WTC11 (cell line): ENCODE data around the gene SLC51B.

ENCODE experiments used
- JUN ChIP-seq: sonication (generic); formaldehyde crosslinking; IDR thresholded peaks from 2 replicates; pipeline ENCODE4 v1.8.0; 2023; ENCODE audit warnings: mild to moderate bottlenecking, missing genetic modification reagents
- SP1 ChIP-seq: sonication (generic); formaldehyde crosslinking; conservative IDR thresholded peaks from 2 replicates; pipeline ENCODE4 v1.8.1; 2022; ENCODE audit warnings: missing genetic modification reagents
- ZBTB21 ChIP-seq: sonication (generic); formaldehyde crosslinking; IDR thresholded peaks from 2 replicates; pipeline ENCODE4 v1.8.1; 2023; ENCODE audit warnings: mild to moderate bottlenecking, missing genetic modification reagents, borderline replicate concordance
- TF ChIP-seq, protein P1 (sequence below): fragments of 200-600 bp; IDR thresholded peaks from 2 replicates; pipeline ENCODE4 v1.8.0; 2022; ENCODE audit warnings: antibody characterized with exemption
- TF ChIP-seq, protein P2 (sequence below): sonication (generic); formaldehyde crosslinking; IDR thresholded peaks from 2 replicates; pipeline ENCODE4 v1.8.0; 2022; ENCODE audit warnings: mild to moderate bottlenecking, missing genetic modification reagents
- TF ChIP-seq, protein P3 (sequence below): sonication (generic); formaldehyde crosslinking; IDR thresholded peaks from 2 replicates; pipeline ENCODE4 v1.8.1; 2023; ENCODE audit warnings: mild to moderate bottlenecking, missing genetic modification reagents

DNA sequence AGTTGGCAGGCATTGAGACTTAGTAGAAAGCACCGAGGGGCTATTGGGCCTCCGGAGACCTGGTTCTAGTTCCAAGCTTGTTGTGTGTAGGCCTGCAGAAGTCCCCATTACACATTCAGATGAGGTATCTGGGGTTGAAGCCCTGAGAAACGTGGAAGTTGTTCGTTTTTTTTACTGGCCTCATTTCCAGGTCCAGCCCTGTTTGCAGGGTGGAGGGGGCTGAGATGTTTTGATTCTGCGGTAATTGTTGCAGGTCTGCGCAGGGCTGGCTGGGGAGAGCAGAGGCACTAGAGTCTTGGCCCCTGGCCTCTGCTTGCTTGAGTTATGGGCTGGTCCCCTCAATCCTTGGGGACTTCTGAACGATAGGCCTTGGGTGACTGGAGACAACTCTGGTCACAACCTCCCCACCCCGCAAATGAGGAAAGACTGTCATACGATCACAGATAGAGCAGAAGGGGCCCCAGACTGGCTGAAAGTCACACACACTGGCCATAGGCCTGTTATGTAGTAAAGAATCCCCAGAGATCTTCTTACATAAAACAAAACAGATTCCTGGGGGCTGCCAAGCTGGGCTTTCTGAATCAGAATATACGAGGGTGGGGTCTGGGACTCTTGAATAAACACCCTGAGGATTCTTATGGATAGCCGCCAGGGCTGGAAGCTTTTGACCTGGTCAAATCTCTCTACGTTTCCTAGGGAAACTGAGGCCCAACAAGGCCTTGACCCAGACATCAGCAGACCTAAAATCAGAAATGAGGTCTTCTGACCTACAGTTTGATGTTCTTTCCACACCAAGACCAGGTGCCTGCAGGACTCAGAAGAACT lies 47.0 kb downstream of the SLC51B start:
- TF ChIP-seq, protein P1, sequence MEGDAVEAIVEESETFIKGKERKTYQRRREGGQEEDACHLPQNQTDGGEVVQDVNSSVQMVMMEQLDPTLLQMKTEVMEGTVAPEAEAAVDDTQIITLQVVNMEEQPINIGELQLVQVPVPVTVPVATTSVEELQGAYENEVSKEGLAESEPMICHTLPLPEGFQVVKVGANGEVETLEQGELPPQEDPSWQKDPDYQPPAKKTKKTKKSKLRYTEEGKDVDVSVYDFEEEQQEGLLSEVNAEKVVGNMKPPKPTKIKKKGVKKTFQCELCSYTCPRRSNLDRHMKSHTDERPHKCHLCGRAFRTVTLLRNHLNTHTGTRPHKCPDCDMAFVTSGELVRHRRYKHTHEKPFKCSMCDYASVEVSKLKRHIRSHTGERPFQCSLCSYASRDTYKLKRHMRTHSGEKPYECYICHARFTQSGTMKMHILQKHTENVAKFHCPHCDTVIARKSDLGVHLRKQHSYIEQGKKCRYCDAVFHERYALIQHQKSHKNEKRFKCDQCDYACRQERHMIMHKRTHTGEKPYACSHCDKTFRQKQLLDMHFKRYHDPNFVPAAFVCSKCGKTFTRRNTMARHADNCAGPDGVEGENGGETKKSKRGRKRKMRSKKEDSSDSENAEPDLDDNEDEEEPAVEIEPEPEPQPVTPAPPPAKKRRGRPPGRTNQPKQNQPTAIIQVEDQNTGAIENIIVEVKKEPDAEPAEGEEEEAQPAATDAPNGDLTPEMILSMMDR: no peak
- no peak for TF ChIP-seq ZBTB21 (CRISPR knock-in tag)
- TF ChIP-seq, protein P2, sequence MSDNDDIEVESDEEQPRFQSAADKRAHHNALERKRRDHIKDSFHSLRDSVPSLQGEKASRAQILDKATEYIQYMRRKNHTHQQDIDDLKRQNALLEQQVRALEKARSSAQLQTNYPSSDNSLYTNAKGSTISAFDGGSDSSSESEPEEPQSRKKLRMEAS (CRISPR knock-in tag): no peak
- TF ChIP-seq, protein P3, sequence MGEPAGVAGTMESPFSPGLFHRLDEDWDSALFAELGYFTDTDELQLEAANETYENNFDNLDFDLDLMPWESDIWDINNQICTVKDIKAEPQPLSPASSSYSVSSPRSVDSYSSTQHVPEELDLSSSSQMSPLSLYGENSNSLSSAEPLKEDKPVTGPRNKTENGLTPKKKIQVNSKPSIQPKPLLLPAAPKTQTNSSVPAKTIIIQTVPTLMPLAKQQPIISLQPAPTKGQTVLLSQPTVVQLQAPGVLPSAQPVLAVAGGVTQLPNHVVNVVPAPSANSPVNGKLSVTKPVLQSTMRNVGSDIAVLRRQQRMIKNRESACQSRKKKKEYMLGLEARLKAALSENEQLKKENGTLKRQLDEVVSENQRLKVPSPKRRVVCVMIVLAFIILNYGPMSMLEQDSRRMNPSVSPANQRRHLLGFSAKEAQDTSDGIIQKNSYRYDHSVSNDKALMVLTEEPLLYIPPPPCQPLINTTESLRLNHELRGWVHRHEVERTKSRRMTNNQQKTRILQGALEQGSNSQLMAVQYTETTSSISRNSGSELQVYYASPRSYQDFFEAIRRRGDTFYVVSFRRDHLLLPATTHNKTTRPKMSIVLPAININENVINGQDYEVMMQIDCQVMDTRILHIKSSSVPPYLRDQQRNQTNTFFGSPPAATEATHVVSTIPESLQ (CRISPR knock-in tag): no peak
- TF ChIP-seq SP1 (CRISPR knock-in tag): no peak
- no peak for TF ChIP-seq JUN (CRISPR knock-in tag)
